ENCODE data around the gene SYNGR1.
"Not testable (repeated sequence)": the region's sequence is repeated elsewhere in the genome, so short reads cannot be mapped to it uniquely, and the experiment has no call there.

The SYNGR1 gene

GRCh38 chr22:39350757-39351688 lies 1.2 kb downstream of the SYNGR1 start:
- DNase-seq (ENCODE audit: low read depth in 2 of 3, low spot score in 1 of 3) = no peak

GRCh38 chr22:39351689-39352214 lies 2.0 kb downstream of the SYNGR1 start:
- DNase-seq (ENCODE audit: low read depth in 2 of 3, low spot score in 1 of 3) = no peak

GRCh38 chr22:39352306-39352891 lies 2.6 kb downstream of the SYNGR1 start:
- DNase-seq (ENCODE audit: low read depth in 2 of 3, low spot score in 1 of 3) = no peak

- DNase-seq (ENCODE audit: low read depth in 2 of 3, low spot score in 1 of 3) = no peak
Measured at GRCh38 chr22:39353346-39353745, 3.6 kb downstream of the SYNGR1 start.

GRCh38 chr22:39355080-39355479 lies 5.3 kb downstream of the SYNGR1 start:
- no peak for DNase-seq (ENCODE audit: low read depth in 2 of 3, low spot score in 1 of 3)

GRCh38 chr22:39355805-39356204 lies 6.0 kb downstream of the SYNGR1 start:
- not testable (repeated sequence) for DNase-seq (ENCODE audit: low read depth in 2 of 3, low spot score in 1 of 3)

- no peak for DNase-seq (ENCODE audit: low read depth in 2 of 3, low spot score in 1 of 3)
Measured at GRCh38 chr22:39356464-39356863, 6.7 kb downstream of the SYNGR1 start.

- DNase-seq (ENCODE audit: low read depth in 2 of 3, low spot score in 1 of 3) = not testable (repeated sequence)
Measured at GRCh38 chr22:39357110-39358108, 7.6 kb downstream of the SYNGR1 start.

GRCh38 chr22:39358197-39358596 lies 8.4 kb downstream of the SYNGR1 start:
- not testable (repeated sequence) for DNase-seq (ENCODE audit: low read depth in 2 of 3, low spot score in 1 of 3)

- DNase-seq (ENCODE audit: low read depth in 2 of 3, low spot score in 1 of 3) = no peak
Measured at GRCh38 chr22:39359659-39360195, 9.9 kb downstream of the SYNGR1 start.

GRCh38 chr22:39360242-39360641 lies 10.5 kb downstream of the SYNGR1 start:
- DNase-seq (ENCODE audit: low read depth in 2 of 3, low spot score in 1 of 3) = no peak

GRCh38 chr22:39360674-39361413 lies 11.1 kb downstream of the SYNGR1 start:
- DNase-seq (ENCODE audit: low read depth in 2 of 3, low spot score in 1 of 3) = no peak

GRCh38 chr22:39361496-39361895 lies 11.7 kb downstream of the SYNGR1 start:
- DNase-seq (ENCODE audit: low read depth in 2 of 3, low spot score in 1 of 3) = no peak

- no peak for DNase-seq (ENCODE audit: low read depth in 2 of 3, low spot score in 1 of 3)
Measured at GRCh38 chr22:39362271-39362670, 12.5 kb downstream of the SYNGR1 start.

GRCh38 chr22:39362932-39363331 lies 13.1 kb downstream of the SYNGR1 start:
- DNase-seq (ENCODE audit: low read depth in 2 of 3, low spot score in 1 of 3) = no peak

GRCh38 chr22:39363751-39364515 lies 14.1 kb downstream of the SYNGR1 start:
- DNase-seq (ENCODE audit: low read depth in 2 of 3, low spot score in 1 of 3) = no peak

- no peak for DNase-seq (ENCODE audit: low read depth in 2 of 3, low spot score in 1 of 3)
Measured at GRCh38 chr22:39364714-39365491, 15.1 kb downstream of the SYNGR1 start.

- no peak for DNase-seq (ENCODE audit: low read depth in 2 of 3, low spot score in 1 of 3)
Measured at GRCh38 chr22:39365492-39365780, 15.6 kb downstream of the SYNGR1 start.

GRCh38 chr22:39367035-39367434 lies 17.2 kb downstream of the SYNGR1 start:
- no peak for DNase-seq (ENCODE audit: low read depth in 2 of 3, low spot score in 1 of 3)

Measured in stimulated activated CD4-positive, alpha-beta T cell treated with anti-CD3 and anti-CD28 coated beads, Interleukin-12 subunit alpha, Interleukin-12 subunit beta, amount 100 ng/mL, for 48 hours (primary cell).